ENCODE data around the gene NFASC.

NFASC gene

GRCh38 chr1:205071801-205072200 lies 201.1 kb downstream of the NFASC start:
- TF ChIP-seq CTCF (IDR thresholded peaks at IDR 0.05; ENCODE audit: low read depth, low read length), result no peak
- no peak for DNase-seq (ENCODE audit: low read depth in 2 of 2)
- H3K4me3 ChIP-seq (replicated peaks in 1 of 2; ENCODE audit: low read depth in 2 of 2, low read length in 2 of 2), result no peak overlapping the region

GRCh38 chr1:205072286-205072685 lies 201.6 kb downstream of the NFASC start:
- H3K4me3 ChIP-seq (replicated peaks in 1 of 2; ENCODE audit: low read depth in 2 of 2, low read length in 2 of 2), result no peak overlapping the region
- DNase-seq (ENCODE audit: low read depth in 2 of 2), result no peak
- no peak for TF ChIP-seq CTCF (IDR thresholded peaks at IDR 0.05; ENCODE audit: low read depth, low read length)
